GM21717 (cell line): ENCODE results near the gene COL6A1.

ENCODE experiments used
- ATAC-seq: cut with Tn5 transposase; IDR thresholded peaks from one replicate; pipeline ENCODE4 v1.9.1; 2021; ENCODE audit warnings: mild to moderate bottlenecking, moderate library complexity; ENCODE audit not compliant: unreplicated experiment

COL6A1 gene

DNA sequence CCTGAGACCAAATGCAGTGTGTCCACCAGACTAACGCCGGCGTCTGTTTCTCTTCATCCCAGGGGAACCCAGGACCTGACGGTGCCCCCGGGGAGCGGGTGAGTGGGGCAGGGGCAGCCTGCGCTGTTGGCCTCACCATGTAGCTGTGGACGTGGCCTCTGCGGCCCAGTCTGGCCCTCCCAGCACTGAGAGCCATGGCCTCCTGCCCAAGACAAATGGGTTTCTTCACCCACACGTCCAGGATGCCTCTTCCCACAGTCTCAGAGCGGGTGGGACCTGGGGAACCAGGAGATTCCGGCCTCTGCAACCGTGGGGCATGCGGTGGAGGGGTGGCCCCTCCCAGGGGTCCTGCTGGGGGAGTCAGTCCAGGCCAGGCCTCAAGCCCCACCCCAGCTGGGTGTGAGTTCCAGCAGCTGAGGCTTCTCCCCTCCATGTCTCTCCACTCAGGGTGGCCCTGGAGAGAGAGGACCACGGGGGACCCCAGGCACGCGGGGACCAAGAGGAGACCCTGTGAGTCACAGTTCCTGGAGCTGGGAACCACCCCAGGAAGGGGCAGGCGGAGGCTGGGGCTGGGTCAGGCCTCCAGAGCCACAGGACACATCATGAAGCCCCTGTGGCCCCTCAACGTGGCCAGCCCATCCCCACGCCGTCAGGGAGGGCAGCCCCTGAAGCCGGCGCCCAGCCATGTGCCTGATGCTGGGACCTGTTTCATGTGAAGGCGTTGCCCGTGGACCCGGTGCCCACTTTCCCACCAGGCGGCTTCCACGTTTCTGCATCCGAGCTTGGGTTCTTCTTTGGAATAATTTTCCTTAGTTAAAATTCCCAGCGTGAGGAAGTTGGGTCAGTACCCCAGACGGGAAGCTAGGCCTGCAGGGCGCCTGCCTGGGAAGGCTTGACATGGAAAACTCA is 11.0 kb downstream of the COL6A1 start:
- no peak for ATAC-seq

DNA sequence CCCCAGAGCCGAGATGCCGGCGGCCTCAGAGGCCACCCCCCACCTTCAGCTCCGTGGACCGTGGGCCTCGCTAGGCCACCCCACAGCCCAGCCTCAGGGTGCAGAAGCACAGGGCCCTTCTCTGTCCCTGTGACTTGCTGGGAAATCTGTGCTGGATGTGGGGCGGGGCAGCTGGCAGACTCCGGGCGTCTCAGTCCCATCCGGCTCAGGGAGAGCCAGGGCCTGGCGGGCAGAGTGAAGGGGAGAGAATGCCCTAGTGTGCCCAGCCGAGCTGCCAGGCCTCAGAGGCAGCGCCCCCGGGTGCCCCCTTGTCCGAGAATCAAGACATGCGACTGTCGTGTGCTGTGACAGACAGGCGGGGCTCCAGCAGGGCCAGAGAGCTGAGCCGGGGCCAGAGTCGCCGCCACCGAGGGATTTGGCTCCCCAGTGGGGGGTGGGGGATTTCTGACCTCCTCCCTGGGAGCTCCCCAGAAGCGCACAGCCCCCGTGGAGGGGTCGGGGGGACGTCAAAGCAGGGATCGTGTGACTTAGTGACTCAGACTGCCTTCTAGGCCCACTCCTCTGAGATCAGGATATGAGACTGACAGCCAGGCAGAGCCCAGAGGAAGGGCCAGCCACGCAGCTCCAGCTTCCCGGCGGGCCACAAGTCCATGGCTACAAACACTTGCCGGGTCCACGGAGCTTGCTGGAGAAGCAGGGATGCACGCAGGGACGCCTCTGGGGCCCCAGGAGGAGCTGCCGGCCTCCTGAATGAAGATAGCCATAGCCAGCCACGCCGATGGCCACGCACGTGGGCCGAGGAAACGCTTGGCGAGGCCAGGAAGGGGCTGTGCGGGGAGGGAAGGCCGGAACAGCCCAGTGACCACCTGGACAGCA is 11.9 kb downstream of the COL6A1 start:
- ATAC-seq, result no peak

DNA sequence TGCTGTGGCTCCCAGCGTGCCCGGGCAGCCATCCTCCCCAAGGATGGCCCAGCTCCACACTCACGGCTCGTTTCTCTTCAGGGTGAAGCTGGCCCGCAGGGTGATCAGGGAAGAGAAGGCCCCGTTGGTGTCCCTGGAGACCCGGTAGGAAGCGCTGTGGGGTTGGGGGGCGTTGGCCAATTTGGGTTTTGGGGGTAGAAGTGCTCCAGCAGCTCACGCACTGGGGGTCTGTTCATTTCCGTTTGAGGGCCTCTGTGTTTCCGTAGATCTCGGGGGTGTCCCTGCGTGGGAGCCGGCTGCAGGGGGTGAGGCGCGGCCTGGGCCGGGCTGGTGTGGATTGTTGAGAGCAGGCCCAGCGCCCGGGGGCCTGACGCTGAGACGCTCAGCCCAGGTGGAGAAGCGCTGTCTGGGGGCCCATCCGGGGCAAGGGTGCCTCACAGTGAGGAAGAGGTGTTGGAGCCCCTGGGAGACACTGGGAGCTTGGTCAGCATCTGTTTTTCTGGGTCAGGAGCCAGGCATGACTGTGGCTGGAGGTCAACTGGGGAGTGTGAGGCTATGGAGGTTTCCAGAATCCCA is 12.6 kb downstream of the COL6A1 start:
- no peak for ATAC-seq

DNA sequence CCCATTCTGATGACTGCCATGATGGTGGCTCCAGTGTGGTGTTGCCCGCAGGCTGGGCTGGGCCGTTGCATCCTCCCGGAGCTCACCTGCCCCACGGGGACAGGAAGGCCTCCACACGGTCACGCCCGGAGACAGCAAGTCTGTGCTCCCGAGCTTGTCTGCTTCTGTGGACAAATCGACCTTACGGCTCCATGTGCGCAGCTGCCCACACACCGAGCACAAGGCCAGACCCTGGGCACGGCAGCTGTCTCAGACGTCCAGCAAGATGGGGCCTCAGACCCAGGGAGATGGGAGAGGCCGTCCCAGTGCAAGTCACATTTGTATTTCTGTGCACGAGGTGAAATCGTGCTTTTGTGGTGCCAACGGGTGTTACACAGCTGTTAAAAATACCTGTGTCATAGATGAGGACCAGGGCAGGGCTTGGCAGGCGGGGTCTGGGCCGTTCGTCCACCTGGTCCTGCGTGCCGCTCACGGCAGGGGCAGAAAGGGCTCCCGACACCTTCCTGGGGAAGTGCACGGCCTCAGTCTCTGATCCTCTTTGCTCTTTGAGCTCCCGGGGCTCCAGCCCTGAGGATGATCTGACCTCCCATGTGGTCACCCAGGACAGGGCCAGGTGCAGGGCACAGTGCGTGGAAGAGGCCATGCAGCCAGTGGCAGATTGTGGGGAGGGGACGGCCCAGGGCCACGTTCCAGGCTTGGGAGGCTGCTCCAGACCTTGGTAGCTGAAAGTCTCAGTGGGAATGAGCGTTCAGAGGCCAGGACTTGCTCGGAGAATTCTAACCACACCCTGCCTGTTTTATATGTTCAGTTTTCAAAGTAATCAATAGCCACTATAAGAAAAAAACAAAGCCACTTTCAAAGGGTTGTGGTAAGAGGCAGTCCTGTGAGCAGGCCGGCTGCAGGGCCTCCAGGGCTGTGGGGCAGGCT is 13.5 kb downstream of the COL6A1 start:
- no peak for ATAC-seq

DNA sequence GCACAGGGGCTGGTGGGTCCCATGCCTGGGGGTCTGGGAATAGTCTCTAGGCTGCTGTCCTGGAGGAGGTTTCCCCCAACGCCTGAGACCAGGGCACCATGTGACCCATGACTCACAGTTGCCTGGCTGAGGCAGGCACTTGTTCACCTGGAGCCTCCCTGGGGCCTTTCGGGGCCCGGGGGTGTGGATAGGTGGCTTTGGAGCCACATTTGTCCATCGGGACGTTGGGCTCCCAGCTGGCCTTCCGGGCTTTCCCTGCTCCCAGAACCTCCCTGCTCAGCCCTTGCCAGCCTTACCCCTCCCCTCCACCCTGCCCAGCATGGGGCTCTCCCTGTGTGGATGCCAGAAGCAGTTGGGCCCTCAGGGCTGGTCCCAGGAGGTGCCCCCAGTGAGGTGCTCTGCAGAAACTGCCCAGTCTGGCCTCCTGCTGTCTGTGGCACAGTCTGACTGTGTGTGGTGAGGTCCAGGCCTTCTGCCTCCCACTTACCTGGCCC is 14.2 kb downstream of the COL6A1 start:
- ATAC-seq, result no peak

DNA sequence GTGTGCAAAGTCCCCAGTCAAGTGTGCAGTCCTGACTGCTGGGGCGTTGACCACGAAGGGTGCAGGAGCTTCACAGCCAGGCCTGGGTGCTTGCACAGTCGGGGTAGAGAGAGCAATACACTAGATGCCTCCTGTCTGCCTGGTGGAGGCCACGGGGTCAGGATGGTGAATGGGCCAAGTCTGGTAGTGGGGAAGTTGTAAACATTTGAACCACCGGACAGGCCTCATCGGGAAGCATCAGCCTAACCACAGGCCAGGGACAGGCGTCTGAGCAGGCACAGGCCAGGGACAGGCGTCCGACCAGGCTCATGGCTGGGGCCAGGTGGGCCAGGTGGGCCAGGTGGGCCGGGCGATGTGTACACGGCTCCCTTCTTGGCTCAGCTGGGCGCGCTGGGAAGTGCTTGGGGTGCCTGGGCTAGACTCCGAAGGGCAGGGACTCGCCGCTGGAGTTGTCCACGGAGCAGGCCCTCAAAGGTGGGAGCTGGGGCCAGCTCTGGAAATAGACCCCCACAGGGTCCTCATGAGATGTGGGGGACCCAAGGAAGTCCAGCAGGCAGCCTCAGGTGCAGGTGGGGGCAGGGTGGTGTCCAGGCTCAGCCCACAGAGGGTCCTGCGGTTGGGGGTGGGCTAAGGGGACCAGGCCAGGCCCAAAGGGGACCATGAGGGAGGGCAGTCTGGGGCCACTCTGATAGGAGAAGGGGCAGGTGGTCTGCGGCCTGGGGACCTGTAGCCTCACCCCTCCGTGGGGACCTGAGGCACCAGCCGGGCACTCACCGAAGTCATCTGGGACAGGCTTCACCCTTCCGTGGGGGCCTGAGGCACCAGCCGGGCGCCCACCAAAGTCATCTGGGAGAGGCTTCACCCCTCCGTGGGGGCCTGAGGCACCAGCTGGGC is 15.0 kb downstream of the COL6A1 start:
- no peak for ATAC-seq

DNA sequence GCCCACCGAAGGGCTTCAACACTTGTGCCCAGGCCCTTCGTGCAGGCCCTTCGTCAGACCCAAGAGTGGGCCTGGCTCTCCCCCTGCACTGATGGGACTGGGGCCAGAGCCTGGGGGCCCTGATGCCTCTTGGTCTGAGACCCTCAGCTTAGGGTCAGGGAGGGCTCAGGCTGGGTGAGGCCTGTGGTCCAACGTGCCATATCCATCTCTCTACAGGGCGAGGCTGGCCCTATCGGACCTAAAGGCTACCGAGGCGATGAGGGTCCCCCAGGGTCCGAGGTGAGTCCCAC is 15.6 kb downstream of the COL6A1 start:
- ATAC-seq, result no peak

DNA sequence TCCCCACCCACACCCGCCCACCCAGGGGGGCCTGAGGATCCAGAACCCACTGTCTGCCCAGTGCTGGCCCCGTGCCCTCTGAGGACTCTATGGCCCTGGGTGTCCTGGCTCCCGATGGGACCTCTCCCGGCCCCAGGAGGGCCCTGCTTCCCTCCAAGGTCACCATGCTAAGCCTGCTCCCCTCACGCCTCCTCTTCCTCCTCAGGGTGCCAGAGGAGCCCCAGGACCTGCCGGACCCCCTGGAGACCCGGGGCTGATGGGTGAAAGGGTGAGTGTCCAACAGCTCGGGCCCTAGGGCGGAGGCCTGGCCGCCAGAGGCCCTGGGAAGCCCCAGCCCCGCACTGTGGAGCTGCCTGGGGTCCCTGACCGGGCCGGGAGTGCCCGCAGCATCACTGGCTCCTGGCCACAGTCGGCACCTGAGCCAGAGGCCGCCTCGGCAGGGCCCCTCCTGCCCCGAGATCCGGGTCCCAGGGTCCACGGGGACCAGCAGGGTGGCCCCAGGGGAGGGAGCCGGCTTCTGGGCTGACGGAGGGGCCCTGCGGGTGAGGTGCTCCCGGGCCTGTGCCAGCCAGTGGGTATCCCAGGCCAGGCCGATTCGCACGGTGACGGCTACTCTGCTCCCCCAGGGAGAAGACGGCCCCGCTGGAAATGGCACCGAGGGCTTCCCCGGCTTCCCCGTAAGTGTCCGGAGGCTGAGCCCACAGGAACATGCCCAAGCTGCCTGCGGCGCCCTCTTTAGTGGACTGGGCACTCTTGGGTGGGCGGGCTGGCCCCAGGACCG is 16.1 kb downstream of the COL6A1 start:
- no peak for ATAC-seq

DNA sequence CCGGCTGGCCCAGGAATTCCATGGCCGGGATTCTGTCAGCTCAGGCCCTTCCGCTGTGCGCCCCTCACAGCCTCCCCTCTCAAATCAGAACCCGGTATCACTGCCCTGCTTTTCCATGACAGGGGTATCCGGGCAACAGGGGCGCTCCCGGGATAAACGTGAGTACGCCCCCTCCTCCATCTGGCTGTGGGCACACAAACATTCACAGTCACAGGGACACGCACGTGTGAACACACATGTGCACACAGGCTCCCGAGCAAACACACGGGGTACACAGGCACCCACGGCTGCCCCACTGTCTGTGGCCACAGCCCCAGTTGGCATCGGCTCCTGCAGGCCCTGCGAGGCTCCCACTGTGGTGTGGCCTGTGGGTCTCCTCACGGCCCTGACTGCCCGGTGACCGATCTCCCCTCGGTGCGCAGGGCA is 16.7 kb downstream of the COL6A1 start:
- no peak for ATAC-seq

DNA sequence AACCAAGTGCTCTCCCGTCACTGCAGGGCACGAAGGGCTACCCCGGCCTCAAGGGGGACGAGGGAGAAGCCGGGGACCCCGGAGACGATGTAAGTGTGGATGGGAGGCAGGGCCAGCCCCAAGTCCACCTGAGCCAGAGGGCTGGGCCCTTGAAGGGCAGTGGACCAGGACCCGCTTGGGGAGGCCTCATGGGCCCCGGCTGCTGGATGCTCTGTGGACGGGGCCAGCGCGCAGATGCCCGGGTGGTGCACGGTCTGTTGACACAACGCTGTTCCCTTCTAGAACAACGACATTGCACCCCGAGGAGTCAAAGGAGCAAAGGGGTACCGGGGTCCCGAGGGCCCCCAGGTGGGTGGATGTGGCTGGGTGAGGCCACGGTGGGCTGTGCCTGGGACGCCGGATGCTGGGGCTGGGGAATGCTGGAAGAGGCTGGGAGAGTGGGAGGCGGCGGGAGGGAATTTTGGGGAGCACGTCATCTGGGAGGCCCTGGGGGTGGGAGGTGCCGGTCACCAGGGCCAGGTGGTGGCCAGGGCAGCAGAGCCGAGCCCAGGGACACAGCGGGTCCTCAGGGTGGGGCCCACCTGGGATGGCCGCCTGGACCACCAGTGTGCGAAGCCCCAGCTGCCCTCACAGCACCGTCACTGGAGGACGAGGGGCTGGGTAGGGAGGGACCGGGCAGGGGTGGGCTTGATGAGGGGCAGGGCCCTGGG is 17.5 kb downstream of the COL6A1 start:
- no peak for ATAC-seq

DNA sequence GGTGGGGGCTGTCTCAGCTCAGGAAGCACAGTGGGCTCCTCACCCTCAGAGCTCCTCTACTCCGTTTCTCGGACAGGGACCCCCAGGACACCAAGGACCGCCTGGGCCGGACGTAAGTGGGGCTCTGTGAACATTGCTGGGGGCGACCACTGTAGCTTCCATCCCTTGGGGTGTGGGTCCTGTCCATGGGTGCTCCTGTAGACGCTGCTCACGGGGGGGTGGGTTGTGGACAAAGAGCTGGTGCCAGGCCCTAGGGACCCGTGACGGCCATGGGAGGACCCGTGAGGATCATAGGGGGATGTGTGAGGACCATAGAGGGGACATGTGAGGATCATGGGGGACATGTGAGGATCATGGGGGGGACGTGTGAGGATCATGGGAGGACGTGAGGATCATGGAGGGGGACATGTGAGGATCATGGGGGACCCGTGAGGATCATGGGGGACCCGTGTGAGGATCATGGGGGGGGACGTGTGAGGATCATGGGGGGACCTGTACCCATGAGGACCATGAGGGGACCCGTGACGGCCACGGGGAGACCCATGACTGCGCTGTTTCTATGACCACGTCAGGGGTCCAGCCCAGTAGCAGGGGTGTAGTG is 18.1 kb downstream of the COL6A1 start:
- ATAC-seq, result no peak

DNA sequence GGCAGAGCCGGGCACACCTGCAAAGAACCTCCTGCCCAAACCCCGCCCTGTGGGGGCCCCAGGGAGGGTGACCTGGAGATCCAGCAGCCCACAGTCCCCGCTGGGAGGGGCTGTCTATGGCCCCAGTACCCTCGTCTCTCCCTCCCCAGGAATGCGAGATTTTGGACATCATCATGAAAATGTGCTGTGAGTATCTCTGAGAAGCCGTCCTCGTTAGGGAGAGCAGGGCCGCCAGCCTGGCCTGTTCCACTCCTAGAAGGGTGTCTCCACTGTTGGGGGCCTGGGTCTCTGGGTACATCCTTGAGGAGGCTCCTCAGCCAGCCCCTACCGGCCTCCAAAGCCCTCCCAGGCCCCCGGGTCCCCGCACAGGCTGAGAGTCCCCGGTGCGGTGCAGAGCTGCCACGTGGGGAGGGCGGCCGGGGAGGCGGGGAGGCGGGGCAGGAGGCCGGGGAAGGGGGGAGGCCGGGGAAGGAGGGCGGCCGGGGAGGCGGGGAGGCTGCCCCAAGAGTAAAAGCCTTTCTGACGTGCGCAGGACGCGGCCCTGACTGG is 18.7 kb downstream of the COL6A1 start:
- ATAC-seq, result no peak

DNA sequence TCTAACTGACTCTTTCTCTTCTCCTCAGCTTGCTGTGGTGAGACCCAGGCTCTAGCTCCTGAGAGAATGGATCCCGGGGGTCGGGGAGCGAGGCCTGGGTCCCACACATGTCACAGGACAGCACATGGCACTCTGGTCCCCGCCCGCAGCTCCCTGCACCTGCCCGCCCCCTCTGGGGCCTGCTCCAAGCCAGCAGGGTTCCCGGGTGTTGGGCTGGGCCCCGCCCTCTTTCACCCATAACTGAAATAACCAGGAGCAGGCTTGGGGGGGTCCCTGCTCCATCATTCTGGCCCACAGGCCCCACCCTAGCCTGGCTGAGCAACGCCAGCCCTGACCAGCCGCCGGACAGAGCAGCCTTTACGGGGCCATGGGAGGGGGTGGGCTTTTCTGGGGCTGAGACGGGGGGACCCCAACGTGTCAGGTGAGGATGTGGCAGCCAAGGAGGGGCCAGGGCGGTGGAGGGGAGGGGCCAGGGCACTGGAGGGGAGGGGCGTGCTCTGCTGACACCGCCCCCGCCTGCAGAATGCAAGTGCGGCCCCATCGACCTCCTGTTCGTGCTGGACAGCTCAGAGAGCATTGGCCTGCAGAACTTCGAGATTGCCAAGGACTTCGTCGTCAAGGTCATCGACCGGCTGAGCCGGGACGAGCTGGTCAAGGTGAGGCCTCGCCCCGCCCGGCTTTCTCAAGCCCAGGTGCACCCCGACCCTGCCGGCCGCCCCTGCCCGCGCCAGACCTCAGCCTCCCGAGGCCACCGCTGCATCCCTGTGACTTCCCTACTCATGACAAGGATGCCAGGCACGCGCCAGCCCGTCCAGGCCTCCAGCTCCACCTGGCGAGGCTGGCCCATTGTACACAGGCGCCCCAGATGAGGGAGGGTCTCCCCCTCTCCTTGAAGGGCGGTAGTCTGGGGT is 19.4 kb downstream of the COL6A1 start:
- ATAC-seq, result no peak

DNA sequence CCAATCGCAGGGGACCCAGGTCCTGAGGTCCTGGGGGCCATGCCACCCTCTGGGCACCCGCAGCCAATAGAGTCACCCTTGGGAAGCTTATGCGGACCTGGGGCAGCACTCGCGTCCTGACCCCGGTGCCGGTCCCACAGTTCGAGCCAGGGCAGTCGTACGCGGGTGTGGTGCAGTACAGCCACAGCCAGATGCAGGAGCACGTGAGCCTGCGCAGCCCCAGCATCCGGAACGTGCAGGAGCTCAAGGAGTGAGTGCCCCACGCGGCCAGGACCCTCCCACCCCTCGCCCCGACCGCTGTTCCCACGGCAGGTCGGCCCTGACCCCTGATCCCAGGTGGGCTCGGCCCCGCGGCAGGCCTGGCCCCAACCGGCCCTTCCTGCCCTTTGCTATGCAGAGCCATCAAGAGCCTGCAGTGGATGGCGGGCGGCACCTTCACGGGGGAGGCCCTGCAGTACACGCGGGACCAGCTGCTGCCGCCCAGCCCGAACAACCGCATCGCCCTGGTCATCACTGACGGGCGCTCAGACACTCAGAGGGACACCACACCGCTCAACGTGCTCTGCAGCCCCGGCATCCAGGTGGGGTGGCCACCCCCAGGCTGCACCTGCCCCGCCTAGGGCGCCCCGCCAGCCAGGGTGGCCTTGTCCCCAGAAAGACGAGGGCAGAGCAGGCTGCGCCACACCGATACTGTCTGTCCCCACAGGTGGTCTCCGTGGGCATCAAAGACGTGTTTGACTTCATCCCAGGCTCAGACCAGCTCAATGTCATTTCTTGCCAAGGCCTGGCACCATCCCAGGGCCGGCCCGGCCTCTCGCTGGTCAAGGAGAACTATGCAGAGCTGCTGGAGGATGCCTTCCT is 20.5 kb downstream of the COL6A1 start:
- no peak for ATAC-seq

DNA sequence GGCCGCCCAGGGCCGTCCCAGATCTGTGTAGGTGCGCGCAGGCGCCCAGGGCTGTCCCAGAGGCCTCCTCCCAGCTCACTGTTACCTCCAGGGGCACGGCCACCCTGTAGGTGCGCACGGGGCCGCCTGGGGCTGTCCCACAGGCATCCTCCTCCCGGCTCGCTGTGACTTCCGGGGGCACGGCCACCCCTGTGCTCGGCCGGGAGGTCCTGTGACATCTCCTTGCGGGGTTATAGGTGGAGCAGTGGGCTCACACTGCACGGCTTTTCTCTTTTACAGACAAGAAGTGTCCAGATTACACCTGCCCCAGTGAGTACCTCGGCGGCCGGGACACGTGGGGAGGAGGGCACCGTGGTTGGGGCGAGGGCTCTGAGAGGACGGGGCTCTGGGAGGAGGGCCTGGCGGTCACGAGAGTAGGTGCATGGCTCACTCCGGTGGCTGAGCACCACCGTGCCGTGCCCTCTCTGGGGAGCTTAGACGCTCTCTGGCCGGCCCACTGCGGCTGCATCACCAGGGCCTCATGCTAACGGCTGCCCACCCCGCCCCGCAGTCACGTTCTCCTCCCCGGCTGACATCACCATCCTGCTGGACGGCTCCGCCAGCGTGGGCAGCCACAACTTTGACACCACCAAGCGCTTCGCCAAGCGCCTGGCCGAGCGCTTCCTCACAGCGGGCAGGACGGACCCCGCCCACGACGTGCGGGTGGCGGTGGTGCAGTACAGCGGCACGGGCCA is 21.4 kb downstream of the COL6A1 start:
- ATAC-seq, result no peak
